HepG2 (cell line): ENCODE data around the gene KAT2A. TPM values are rescaled to one million over a fixed set of nuclear protein-coding genes. Genes with fewer than 3 reads are reported as not detected.
A peak's percentile ranks its signal among the peaks of the same experiment; 100 is the strongest.

Source experiments
- ARNT2 ChIP-seq: sonication (generic); formaldehyde crosslinking; IDR thresholded peaks from 2 replicates; pipeline ENCODE4 v1.8.0; 2022; ENCODE audit warnings: mild to moderate bottlenecking, low read depth, missing genetic modification reagents, moderate library complexity
- CENPX ChIP-seq: sonication (generic); formaldehyde crosslinking; IDR thresholded peaks from 2 replicates; pipeline ENCODE4 v1.9.0; 2021; ENCODE audit warnings: mild to moderate bottlenecking, missing genetic modification reagents, moderate library complexity
- FOXP1 ChIP-seq, 2 experiments: fragments of 450-650 bp in 1 of 2; IDR thresholded peaks; 2 replicates each; pipeline ENCODE4 v1.6.1; 2017 to 2018; ENCODE audit warnings: antibody characterized with exemption in 1 of 2
- GPN1 ChIP-seq: sonication (generic); formaldehyde crosslinking; IDR thresholded peaks from 2 replicates; pipeline ENCODE4 v1.5.1; 2020; ENCODE audit warnings: missing genetic modification reagents, borderline replicate concordance
- NR2F2 ChIP-seq: IDR thresholded peaks from 2 replicates; pipeline ENCODE4 v1.6.1; 2012; ENCODE audit warnings: low read depth, inconsistent platforms, borderline replicate concordance
- SALL2 ChIP-seq: sonication (generic); formaldehyde crosslinking; IDR thresholded peaks from 2 replicates; pipeline ENCODE4 v1.8.1; 2023; ENCODE audit warnings: mild to moderate bottlenecking, missing genetic modification reagents, inconsistent platforms
- ZBTB43 ChIP-seq: sonication (generic); formaldehyde crosslinking; conservative IDR thresholded peaks from 2 replicates; pipeline ENCODE4 v1.4.0; 2020; ENCODE audit warnings: missing genetic modification reagents
- ZNF331 ChIP-seq: sonication (generic); formaldehyde crosslinking; IDR thresholded peaks from 2 replicates; pipeline ENCODE4 v1.4.0; 2020; ENCODE audit warnings: missing genetic modification reagents
- polyA plus RNA-seq, 8 experiments: library from polyadenylated mRNA; depleted of rRNA in 3 of 8; stranded (reverse) in 7 of 8; unstranded in 1 of 8; fragments of >200 nt; fragmentation: Illumina TruSeq in 4 of 8; extraction: Trizol in 4 of 8; gene quantifications; 2 replicates each; pipeline versions ENCODE4 v1.2.1 to v1.2.3, GENCODE V29; 2011 to 2016; ENCODE audit warnings: low read depth in 4 of 8, missing spikeins in 1 of 8, mixed read lengths in 1 of 8; ENCODE audit not compliant: insufficient read depth in 1 of 8
- total RNA-seq, 5 experiments: library from RNA; depleted of rRNA; stranded (reverse); fragments of >200 nt; fragmentation: Illumina TruSeq; extraction: Trizol; gene quantifications; 2 replicates each; pipeline ENCODE4 v1.2.3, GENCODE V29; 2016; ENCODE audit warnings: low read depth in 1 of 5
- TF ChIP-seq, protein P1 (sequence below): IDR thresholded peaks from 2 replicates; pipeline ENCODE4 v1.6.1; 2016; ENCODE audit warnings: low read depth, borderline replicate concordance
- TF ChIP-seq, protein P2 (sequence below): sonication (generic); formaldehyde crosslinking; IDR thresholded peaks from 2 replicates; pipeline ENCODE4 v1.4.0; 2020; ENCODE audit warnings: missing genetic modification reagents
- TF ChIP-seq, protein P3 (sequence below): sonication (generic); formaldehyde crosslinking; IDR thresholded peaks from 2 replicates; pipeline ENCODE4 v1.4.0; 2020; ENCODE audit warnings: mild to moderate bottlenecking, missing genetic modification reagents

Gene KAT2A
- total and polyA plus RNA-seq, 2 of the 13 experiments (the other 11 are each of a cell fraction or from before 2014, with no cell fraction given), result 29.1 to 90.4 TPM

GRCh38 chr17:42135664-42136653 is 14.8 kb upstream of the KAT2A start (continued):
- TF ChIP-seq CENPX (CRISPR knock-in tag) (no peak), SALL2 (CRISPR knock-in tag) (no peak), GPN1 (CRISPR knock-in tag) (no peak), ARNT2 (CRISPR knock-in tag) (no peak), NR2F2 (no peak), ZNF331 (CRISPR knock-in tag) (peak; percentile 58; the same call in 1 of the 2 replicates), ZBTB43 (no peak), FOXP1 (IDR thresholded peaks at IDR 0.05) (no peak), FOXP1 (CRISPR knock-in tag; IDR thresholded peaks at IDR 0.05) (peak; percentile 55; the same call in 1 of the 2 replicates)
- TF ChIP-seq, protein P1, sequence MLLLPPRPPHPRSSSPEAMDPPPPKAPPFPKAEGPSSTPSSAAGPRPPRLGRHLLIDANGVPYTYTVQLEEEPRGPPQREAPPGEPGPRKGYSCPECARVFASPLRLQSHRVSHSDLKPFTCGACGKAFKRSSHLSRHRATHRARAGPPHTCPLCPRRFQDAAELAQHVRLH (CRISPR knock-in tag), result peak; percentile 57; the same call in 1 of the 2 replicates
- TF ChIP-seq, protein P2, sequence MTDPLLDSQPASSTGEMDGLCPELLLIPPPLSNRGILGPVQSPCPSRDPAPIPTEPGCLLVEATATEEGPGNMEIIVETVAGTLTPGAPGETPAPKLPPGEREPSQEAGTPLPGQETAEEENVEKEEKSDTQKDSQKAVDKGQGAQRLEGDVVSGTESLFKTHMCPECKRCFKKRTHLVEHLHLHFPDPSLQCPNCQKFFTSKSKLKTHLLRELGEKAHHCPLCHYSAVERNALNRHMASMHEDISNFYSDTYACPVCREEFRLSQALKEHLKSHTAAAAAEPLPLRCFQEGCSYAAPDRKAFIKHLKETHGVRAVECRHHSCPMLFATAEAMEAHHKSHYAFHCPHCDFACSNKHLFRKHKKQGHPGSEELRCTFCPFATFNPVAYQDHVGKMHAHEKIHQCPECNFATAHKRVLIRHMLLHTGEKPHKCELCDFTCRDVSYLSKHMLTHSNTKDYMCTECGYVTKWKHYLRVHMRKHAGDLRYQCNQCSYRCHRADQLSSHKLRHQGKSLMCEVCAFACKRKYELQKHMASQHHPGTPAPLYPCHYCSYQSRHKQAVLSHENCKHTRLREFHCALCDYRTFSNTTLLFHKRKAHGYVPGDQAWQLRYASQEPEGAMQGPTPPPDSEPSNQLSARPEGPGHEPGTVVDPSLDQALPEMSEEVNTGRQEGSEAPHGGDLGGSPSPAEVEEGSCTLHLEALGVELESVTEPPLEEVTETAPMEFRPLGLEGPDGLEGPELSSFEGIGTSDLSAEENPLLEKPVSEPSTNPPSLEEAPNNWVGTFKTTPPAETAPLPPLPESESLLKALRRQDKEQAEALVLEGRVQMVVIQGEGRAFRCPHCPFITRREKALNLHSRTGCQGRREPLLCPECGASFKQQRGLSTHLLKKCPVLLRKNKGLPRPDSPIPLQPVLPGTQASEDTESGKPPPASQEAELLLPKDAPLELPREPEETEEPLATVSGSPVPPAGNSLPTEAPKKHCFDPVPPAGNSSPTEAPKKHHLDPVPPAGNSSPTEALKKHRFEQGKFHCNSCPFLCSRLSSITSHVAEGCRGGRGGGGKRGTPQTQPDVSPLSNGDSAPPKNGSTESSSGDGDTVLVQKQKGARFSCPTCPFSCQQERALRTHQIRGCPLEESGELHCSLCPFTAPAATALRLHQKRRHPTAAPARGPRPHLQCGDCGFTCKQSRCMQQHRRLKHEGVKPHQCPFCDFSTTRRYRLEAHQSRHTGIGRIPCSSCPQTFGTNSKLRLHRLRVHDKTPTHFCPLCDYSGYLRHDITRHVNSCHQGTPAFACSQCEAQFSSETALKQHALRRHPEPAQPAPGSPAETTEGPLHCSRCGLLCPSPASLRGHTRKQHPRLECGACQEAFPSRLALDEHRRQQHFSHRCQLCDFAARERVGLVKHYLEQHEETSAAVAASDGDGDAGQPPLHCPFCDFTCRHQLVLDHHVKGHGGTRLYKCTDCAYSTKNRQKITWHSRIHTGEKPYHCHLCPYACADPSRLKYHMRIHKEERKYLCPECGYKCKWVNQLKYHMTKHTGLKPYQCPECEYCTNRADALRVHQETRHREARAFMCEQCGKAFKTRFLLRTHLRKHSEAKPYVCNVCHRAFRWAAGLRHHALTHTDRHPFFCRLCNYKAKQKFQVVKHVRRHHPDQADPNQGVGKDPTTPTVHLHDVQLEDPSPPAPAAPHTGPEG, result no peak
- TF ChIP-seq, protein P3, sequence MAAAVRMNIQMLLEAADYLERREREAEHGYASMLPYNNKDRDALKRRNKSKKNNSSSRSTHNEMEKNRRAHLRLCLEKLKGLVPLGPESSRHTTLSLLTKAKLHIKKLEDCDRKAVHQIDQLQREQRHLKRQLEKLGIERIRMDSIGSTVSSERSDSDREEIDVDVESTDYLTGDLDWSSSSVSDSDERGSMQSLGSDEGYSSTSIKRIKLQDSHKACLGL, result no peak
